Endometrial microvascular endothelial cells (primary cell): ENCODE data around the gene CASKIN2. TPM values are rescaled to one million over a fixed set of nuclear protein-coding genes. Genes with fewer than 3 reads are reported as not detected.
"Not testable (repeated sequence)": the region's sequence is repeated elsewhere in the genome, so short reads cannot be mapped to it uniquely, and the experiment has no call there.

Experiments used
- in situ Hi-C: cut with HindIII; loops from 2 replicates; pipeline ENCODE4 v1.10.0; 2017; ENCODE audit warnings: low sequenced_read_pairs, low pct_unique_long_range_greater_than_20kb; ENCODE audit errors: inconsistent ontology term
- total RNA-seq: library from RNA; depleted of rRNA; stranded (reverse); fragments of >200 nt; gene quantifications from one replicate; pipeline ENCODE4 v1.2.3, GENCODE V29; 2015; ENCODE audit errors: inconsistent ontology term

Gene CASKIN2
- total RNA-seq, 1 donor from 2014 or later: 24.1 TPM

- in situ Hi-C loops: no loop called here
Measured at GRCh38 chr17:75456417-75457046, 58.8 kb downstream of the CASKIN2 start, which contains the start of gene TMEM94. Gene TMEM94 (plus strand): TSS chr17:75456635. CDS start chr17:75471906, 15,271 bp downstream.

- in situ Hi-C loops: no loop called here
Measured at GRCh38 chr17:75456039-75456416, 59.3 kb downstream of the CASKIN2 start.

- in situ Hi-C loops: not testable (repeated sequence)
Measured at GRCh38 chr17:75454672-75455071, 60.7 kb downstream of the CASKIN2 start.

- in situ Hi-C loops: no loop called here
Measured at GRCh38 chr17:75454193-75454592, 61.1 kb downstream of the CASKIN2 start.

- in situ Hi-C loops: no loop called here
Measured at GRCh38 chr17:75450270-75450669, 65.1 kb downstream of the CASKIN2 start.

Other genes with a start within 250 kb of the CASKIN2 start
- 22.9 TPM for gene MIF4GD, start 244.3 kb downstream of the CASKIN2 start, total RNA-seq
- gene SLC25A19, start 226.1 kb downstream of the CASKIN2 start, total RNA-seq: 27.9 TPM
- gene GRB2, start 109.9 kb downstream of the CASKIN2 start, total RNA-seq: 81.3 TPM
- gene TMEM94, start 58.9 kb downstream of the CASKIN2 start, total RNA-seq: 40.7 TPM
- 54.8 TPM for gene TSEN54, start 991 bp upstream of the CASKIN2 start, total RNA-seq
- 1.2 TPM for gene LLGL2, start 10.2 kb upstream of the CASKIN2 start, total RNA-seq
- gene MYO15B, start 72.3 kb upstream of the CASKIN2 start, total RNA-seq: under 0.01 TPM
- gene SMIM5, start 117.9 kb upstream of the CASKIN2 start, total RNA-seq: not detected
- 9.8 TPM for gene RECQL5, start 151.6 kb upstream of the CASKIN2 start, total RNA-seq
- gene SAP30BP, start 151.8 kb upstream of the CASKIN2 start, total RNA-seq: 107 TPM
- 2.4 TPM for gene ITGB4, start 205.9 kb upstream of the CASKIN2 start, total RNA-seq
- 65.8 TPM for gene GALK1, start 249.7 kb upstream of the CASKIN2 start, total RNA-seq